ENCODE results near the gene EXOC4. TPM values are rescaled to one million over a fixed set of nuclear protein-coding genes. Genes with fewer than 3 reads are reported as not detected.

EXOC4 gene
- total and polyA plus RNA-seq, 2 of the 13 experiments (the other 11 are each of a cell fraction or from before 2014, with no cell fraction given) = 22.5 to 39.0 TPM

DNA sequence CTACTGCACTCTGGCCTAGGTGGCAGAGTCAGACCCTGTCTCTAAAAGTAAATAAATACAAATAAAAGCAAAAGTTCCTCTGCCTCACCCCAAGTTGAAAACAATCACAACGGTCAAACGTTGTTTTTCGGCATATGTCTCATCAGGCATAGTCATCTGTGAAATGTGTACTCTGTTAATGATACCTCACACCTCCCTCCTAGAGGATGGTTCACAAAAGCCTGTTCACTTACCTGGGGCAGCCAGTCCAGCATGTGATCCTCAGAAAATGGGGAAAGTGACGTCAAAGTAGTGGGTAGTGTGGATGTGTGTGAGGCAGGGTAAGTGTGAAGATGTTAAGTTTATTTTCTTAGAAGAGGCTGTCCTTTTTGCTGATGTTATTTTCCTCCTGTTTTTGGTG is 620.3 kb downstream of the EXOC4 start:
- ChIA-PET POLR2A (no interaction called here), CTCF (ENCODE audit: low intra/inter-chr PET ratio, low total read pairs) (no interaction called here)
- Histone ChIP-seq H3K27me3 (ENCODE audit: control insufficient read depth in 1 of 2, insufficient read depth in 2 of 2, low read length in 2 of 2) (no peaks in the 10 kb centered on the region), H3K9me3 (ENCODE audit: low read length) (no peaks in the 10 kb centered on the region), H2AFZ (ENCODE audit: low read length) (no peak overlapping the region), H3K9ac (ENCODE audit: insufficient read depth, low read depth, low read length) (no peak overlapping the region), H3K36me3 (replicated peaks in 1 of 2; ENCODE audit: control insufficient read depth in 1 of 2, insufficient read depth in 2 of 2, low read length in 2 of 2) (no peaks in the 10 kb centered on the region), H3K27ac (ENCODE audit: extremely low read length, insufficient read depth, low read length) (no peak overlapping the region), H3K4me1 (ENCODE audit: insufficient read depth, low read length) (peaks cover 12% of the 10 kb centered on the region), H3K79me2 (ENCODE audit: insufficient read depth, low read length) (no peaks in the 10 kb centered on the region), H4K20me1 (ENCODE audit: insufficient read depth, low read length) (no peaks in the 10 kb centered on the region), H3K4me3 (replicated peaks in 1 of 3; ENCODE audit: insufficient read depth in 1 of 3, low read depth in 2 of 3, low read length in 3 of 3) (no peak overlapping the region), H3K4me2 (ENCODE audit: low read depth, low read length) (no peak overlapping the region)
- 100% methylated on average over 4 of the region's 4 CpGs for WGBS (ENCODE audit: low lambda C conversion rate)
- no TSS peak for BruUV-seq (replicated peaks)
- intact Hi-C loops (cut with micrococcal nuclease; ENCODE audit: unreplicated experiment) (no loop called here), in situ Hi-C loops (cut with HindIII; ENCODE audit: extremely low pct_ligation_motif_present, low pct_unique_long_range_greater_than_20kb) (no loop called here)
- FAIRE-seq (no peak), ATAC-seq (no peak), DNase-seq (ENCODE audit: low spot score) (no peak)
- TF ChIP-seq ZNF496 (CRISPR knock-in tag; IDR thresholded peaks at IDR 0.05; ENCODE audit: insufficient replicate concordance) = no peak
- no peak for TF ChIP-seq LCORL (IDR thresholded peaks at IDR 0.05)
- TF ChIP-seq LCORL (CRISPR knock-in tag; IDR thresholded peaks at IDR 0.05) = no peak
- no peak for TF ChIP-seq ZNF441 (CRISPR knock-in tag; IDR thresholded peaks at IDR 0.05; ENCODE audit: borderline replicate concordance)

DNA sequence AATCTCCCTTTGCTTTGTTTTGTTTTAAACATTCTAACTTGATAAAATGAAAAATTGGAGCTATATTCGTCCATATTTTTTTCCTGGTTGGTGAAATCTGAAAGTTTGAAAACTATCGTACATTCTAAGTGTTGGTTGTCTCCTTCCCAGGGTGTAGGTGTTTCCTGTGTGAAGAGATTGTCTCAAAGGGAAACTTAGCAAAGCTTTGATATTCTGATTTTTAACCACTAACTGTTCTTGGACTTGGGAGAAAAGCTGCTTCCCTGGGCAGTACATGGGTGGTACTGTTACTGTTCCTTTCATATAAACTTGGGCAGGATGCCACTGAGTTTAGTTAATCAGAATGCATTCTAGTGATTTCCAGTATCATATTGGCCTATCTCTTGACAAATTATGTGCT is 620.8 kb downstream of the EXOC4 start:
- H3K27me3 ChIP-seq (ENCODE audit: control insufficient read depth in 1 of 2, insufficient read depth in 2 of 2, low read length in 2 of 2) = no peaks in the 10 kb centered on the region
- intact Hi-C loops (cut with micrococcal nuclease; ENCODE audit: unreplicated experiment) (no loop called here), in situ Hi-C loops (cut with HindIII; ENCODE audit: extremely low pct_ligation_motif_present, low pct_unique_long_range_greater_than_20kb) (no loop called here)
- 93% methylated on average over 2 of the region's 2 CpGs for WGBS (ENCODE audit: low lambda C conversion rate)
- H3K27ac ChIP-seq (ENCODE audit: extremely low read length, insufficient read depth, low read length) = no peak overlapping the region
- ATAC-seq = no peak
- no peak for DNase-seq (ENCODE audit: low spot score)
- CTCF ChIA-PET (ENCODE audit: low intra/inter-chr PET ratio, low total read pairs) = no interaction called here
- no peaks in the 10 kb centered on the region for H3K36me3 ChIP-seq (replicated peaks in 1 of 2; ENCODE audit: control insufficient read depth in 1 of 2, insufficient read depth in 2 of 2, low read length in 2 of 2)
- no peaks in the 10 kb centered on the region for H4K20me1 ChIP-seq (ENCODE audit: insufficient read depth, low read length)
- H3K4me3 ChIP-seq (replicated peaks in 1 of 3; ENCODE audit: insufficient read depth in 1 of 3, low read depth in 2 of 3, low read length in 3 of 3) = no peak overlapping the region
- BruUV-seq (replicated peaks) = no TSS peak
- POLR2A ChIA-PET = no interaction called here
- no peak overlapping the region for H3K4me2 ChIP-seq (ENCODE audit: low read depth, low read length)
- no peak overlapping the region for H2AFZ ChIP-seq (ENCODE audit: low read length)
- no peaks in the 10 kb centered on the region for H3K79me2 ChIP-seq (ENCODE audit: insufficient read depth, low read length)
- peaks cover 12% of the 10 kb centered on the region for H3K4me1 ChIP-seq (ENCODE audit: insufficient read depth, low read length)
- no peaks in the 10 kb centered on the region for H3K9me3 ChIP-seq (ENCODE audit: low read length)
- no peak overlapping the region for H3K9ac ChIP-seq (ENCODE audit: insufficient read depth, low read depth, low read length)
- FAIRE-seq = no peak
- TF ChIP-seq ESRRA (CRISPR knock-in tag; IDR thresholded peaks at IDR 0.05; ENCODE audit: low read depth) = no peak
- TF ChIP-seq PAX8 (CRISPR knock-in tag; IDR thresholded peaks at IDR 0.05; ENCODE audit: borderline replicate concordance) = no peak
- no peak for TF ChIP-seq TEAD2 (CRISPR knock-in tag; IDR thresholded peaks at IDR 0.05)
- TF ChIP-seq KLF6 (CRISPR knock-in tag; IDR thresholded peaks at IDR 0.05) = no peak
- no peak for TF ChIP-seq FIP1L1 (IDR thresholded peaks at IDR 0.05; ENCODE audit: borderline replicate concordance, insufficient read depth, low read depth, low read length)
- no peak for TF ChIP-seq ZNF256 (CRISPR knock-in tag; conservative IDR thresholded peaks at IDR 0.05)
- TF ChIP-seq HOXA3 (CRISPR knock-in tag; IDR thresholded peaks at IDR 0.05) = no peak
- no peak for TF ChIP-seq ZNF235 (CRISPR knock-in tag; IDR thresholded peaks at IDR 0.05; ENCODE audit: borderline replicate concordance)
- TF ChIP-seq ZNF282 (IDR thresholded peaks at IDR 0.05; ENCODE audit: partially characterized antibody) = no peak
- TF ChIP-seq ZNF10 (CRISPR knock-in tag; IDR thresholded peaks at IDR 0.05; ENCODE audit: borderline replicate concordance, low read depth) = no peak
- TF ChIP-seq AKNA (CRISPR knock-in tag; IDR thresholded peaks at IDR 0.05; ENCODE audit: borderline replicate concordance) = no peak
- TF ChIP-seq NR3C1 (CRISPR knock-in tag; IDR thresholded peaks at IDR 0.05) = no peak
- no peak for TF ChIP-seq YEATS2 (CRISPR knock-in tag; IDR thresholded peaks at IDR 0.05; ENCODE audit: borderline replicate concordance)

Data from HepG2 (cell line).